H1 (cell line): Measurements from ENCODE around the gene MYO1A. TPM values are rescaled to one million over a fixed set of nuclear protein-coding genes. Genes with fewer than 3 reads are reported as not detected.

Experiments
- CTCF ChIA-PET: fragments of 300-600 bp; sonication (Branson Sonifier 250); formaldehyde crosslinking; loops from one replicate; lab custom pipeline; 2021; ENCODE audit not compliant: partially characterized antibody; lab: Charles Lee
- POLR2A ChIA-PET: fragments of 300-600 bp; sonication (Branson Sonifier 250); formaldehyde crosslinking; loops from one replicate; lab custom pipeline; 2021; ENCODE audit warnings: inconsistent platforms; ENCODE audit not compliant: partially characterized antibody; lab: Charles Lee
- DNase-seq, 2 experiments: peaks; one replicate each; pipeline versions ENCODE4 v3.0.0 to v3.0.0-alpha.2; 2010 to 2022; ENCODE audit warnings: low spot score in 2 of 2, low read depth in 1 of 2, mixed read lengths in 1 of 2
- FAIRE-seq: peaks from 2 replicates; lab custom pipeline; 2011; peaks lifted over from hg19 to GRCh38; lab: Jason Lieb, UNC
- H2AFZ ChIP-seq: 2 replicates; pipeline ENCODE4 v1.8.1; 2012; ENCODE audit warnings: low read length, inconsistent platforms
- H2AK5ac ChIP-seq: 2 replicates; pipeline ENCODE4 v1.6.1; 2013; ENCODE audit warnings: low read depth, low read length
- H2BK120ac ChIP-seq: replicated peaks from 2 replicates; pipeline ENCODE3; 2013; ENCODE audit warnings: low read depth, low read length, inconsistent platforms
- H2BK12ac ChIP-seq: 2 replicates; pipeline ENCODE4 v1.6.1; 2013; ENCODE audit warnings: low read depth, low read length
- H2BK15ac ChIP-seq: 2 replicates; pipeline ENCODE4 v1.6.1; 2013; ENCODE audit warnings: low read length
- H2BK20ac ChIP-seq: 2 replicates; pipeline ENCODE4 v1.6.1; 2013; ENCODE audit warnings: low read length
- H2BK5ac ChIP-seq: 2 replicates; pipeline ENCODE4 v1.6.1; 2013; ENCODE audit warnings: low read depth, low read length
- H3K14ac ChIP-seq: 2 replicates; pipeline ENCODE4 v1.6.1; 2013; ENCODE audit warnings: inconsistent platforms; ENCODE audit not compliant: insufficient read length
- H3K18ac ChIP-seq: 2 replicates; pipeline ENCODE4 v1.6.1; 2013; ENCODE audit warnings: low read length; ENCODE audit errors: extremely low read depth
- H3K23ac ChIP-seq: 2 replicates; pipeline ENCODE4 v1.6.1; 2013; ENCODE audit warnings: inconsistent platforms; ENCODE audit not compliant: insufficient read length
- H3K23me2 ChIP-seq: 2 replicates; pipeline ENCODE4 v1.6.1; 2013; ENCODE audit warnings: low read depth, low read length
- H3K27ac ChIP-seq: 2 replicates; pipeline ENCODE4 v1.6.1; 2011; ENCODE audit warnings: low read depth, low read length, inconsistent platforms
- H3K27me3 ChIP-seq, 4 experiments: replicated peaks in 1 of 4; 1 replicate in 1 of 4; 2 replicates in 3 of 4; pipeline versions ENCODE4 v1.6.1 to v1.8.1; 2011 to 2013; ENCODE audit warnings: low read length in 3 of 4, mild to moderate bottlenecking in 3 of 4, inconsistent platforms in 2 of 4, mixed read lengths in 2 of 4, moderate library complexity in 1 of 4; ENCODE audit not compliant: control insufficient read depth in 3 of 4, insufficient read depth in 3 of 4; ENCODE audit errors: extremely low read depth in 1 of 4
- H3K36me3 ChIP-seq, 4 experiments: 2 replicates each; pipeline versions ENCODE4 v1.6.1 to v1.8.1; 2011 to 2013; ENCODE audit warnings: mild to moderate bottlenecking in 4 of 4, low read length in 3 of 4, moderate library complexity in 2 of 4, control low read depth in 1 of 4, inconsistent platforms in 1 of 4; ENCODE audit not compliant: insufficient read depth in 4 of 4, control insufficient read depth in 2 of 4
- H3K4ac ChIP-seq: replicated peaks from 2 replicates; pipeline ENCODE3; 2013; ENCODE audit warnings: low read length, low read depth, mixed read lengths, inconsistent platforms; ENCODE audit not compliant: insufficient read length
- H3K4me1 ChIP-seq, 4 experiments: replicated peaks in 1 of 4; 1 replicate in 1 of 4; 2 replicates in 3 of 4; pipeline versions ENCODE4 v1.6.1 to v1.8.1; 2011 to 2013; ENCODE audit warnings: low read length in 3 of 4, inconsistent platforms in 2 of 4, mixed read lengths in 1 of 4; ENCODE audit not compliant: insufficient read depth in 4 of 4, control insufficient read depth in 3 of 4
- H3K4me2 ChIP-seq, 2 experiments: 2 replicates each; pipeline versions ENCODE4 v1.6.1 to v1.8.1; 2011 to 2013; ENCODE audit warnings: low read depth in 2 of 2, low read length in 2 of 2, control low read depth in 1 of 2, inconsistent platforms in 1 of 2, mild to moderate bottlenecking in 1 of 2; ENCODE audit not compliant: insufficient read depth in 1 of 2
- H3K4me3 ChIP-seq, 4 experiments: fragments of 200-600, 300-600 bp in 1 of 4; sonication (generic), shearing (Covaris generic), sonication (Bioruptor Twin) in 1 of 4; 2 replicates each; pipeline versions ENCODE4 v1.5.1 to v1.8.1; 2011 to 2016; ENCODE audit warnings: low read length in 4 of 4, low read depth in 3 of 4, control low read depth in 2 of 4, inconsistent platforms in 2 of 4, mild to moderate bottlenecking in 2 of 4, mixed read lengths in 1 of 4, moderate library complexity in 1 of 4; ENCODE audit not compliant: insufficient read depth in 2 of 4; ENCODE audit errors: extremely low read depth in 1 of 4
- H3K56ac ChIP-seq: replicated peaks from 2 replicates; pipeline ENCODE3; 2013; ENCODE audit warnings: low read depth, mild to moderate bottlenecking, mixed read lengths, low read length, inconsistent platforms; ENCODE audit not compliant: insufficient read length
- H3K79me1 ChIP-seq: 2 replicates; pipeline ENCODE4 v1.6.1; 2013; ENCODE audit warnings: low read depth, low read length, control low read depth
- H3K79me2 ChIP-seq, 2 experiments: 2 replicates each; pipeline versions ENCODE4 v1.6.1 to v1.8.1; 2012 to 2013; ENCODE audit warnings: low read length in 2 of 2, mild to moderate bottlenecking in 2 of 2, inconsistent platforms in 1 of 2; ENCODE audit not compliant: insufficient read depth in 2 of 2, control insufficient read depth in 1 of 2
- H3K9ac ChIP-seq, 4 experiments: replicated peaks in 1 of 4; 1 replicate in 1 of 4; 2 replicates in 3 of 4; pipeline versions ENCODE4 v1.6.1 to v1.8.1; 2011 to 2013; ENCODE audit warnings: low read depth in 3 of 4, low read length in 3 of 4, control low read depth in 2 of 4, mild to moderate bottlenecking in 2 of 4, moderate library complexity in 2 of 4, inconsistent platforms in 1 of 4; ENCODE audit errors: extremely low read depth in 1 of 4
- H3K9me3 ChIP-seq, 2 experiments: 2 replicates each; pipeline versions ENCODE4 v1.6.1 to v1.8.1; 2012 to 2013; ENCODE audit warnings: mild to moderate bottlenecking in 2 of 2, moderate library complexity in 2 of 2, control low read depth in 1 of 2, inconsistent platforms in 1 of 2, low read depth in 1 of 2, low read length in 1 of 2, mixed read lengths in 1 of 2; ENCODE audit not compliant: insufficient read depth in 2 of 2
- H4K20me1 ChIP-seq, 2 experiments: replicated peaks in 1 of 2; 2 replicates each; pipeline versions ENCODE3 to v1.8.1; 2011 to 2013; ENCODE audit warnings: inconsistent platforms in 2 of 2, low read length in 2 of 2, mild to moderate bottlenecking in 1 of 2; ENCODE audit not compliant: insufficient read depth in 2 of 2, control insufficient read depth in 1 of 2
- H4K5ac ChIP-seq: 2 replicates; pipeline ENCODE4 v1.6.1; 2013; ENCODE audit warnings: low read length, low read depth, mixed read lengths, inconsistent platforms; ENCODE audit not compliant: insufficient read length
- H4K8ac ChIP-seq: 2 replicates; pipeline ENCODE4 v1.8.0; 2013; ENCODE audit warnings: mild to moderate bottlenecking, moderate library complexity, low read length, inconsistent platforms; ENCODE audit not compliant: insufficient read depth; ENCODE audit errors: extremely low read depth
- H4K91ac ChIP-seq: replicated peaks from 2 replicates; pipeline ENCODE3; 2013; ENCODE audit warnings: low read length, mixed read lengths, inconsistent platforms; ENCODE audit not compliant: insufficient read length
- EP300 ChIP-seq, 2 experiments: IDR thresholded peaks; 1 replicate in 1 of 2; 2 replicates in 1 of 2; pipeline ENCODE4 v1.6.1; 2011 to 2012; ENCODE audit warnings: low read depth in 2 of 2, low read length in 2 of 2, mild to moderate bottlenecking in 2 of 2, borderline replicate concordance in 1 of 2, inconsistent platforms in 1 of 2, moderate library complexity in 1 of 2
- NRF1 ChIP-seq: IDR thresholded peaks from 2 replicates; pipeline ENCODE4 v1.6.1; 2011; ENCODE audit warnings: mild to moderate bottlenecking, low read depth, low read length, improper control_type of control experiment
- RBBP5 ChIP-seq: IDR thresholded peaks from 2 replicates; pipeline ENCODE4 v1.7.1; 2012; ENCODE audit warnings: low read depth, mild to moderate bottlenecking, inconsistent platforms, low read length, moderate library complexity, borderline replicate concordance
- SRF ChIP-seq: IDR thresholded peaks from 2 replicates; pipeline ENCODE4 v1.6.1; 2011; ENCODE audit warnings: mild to moderate bottlenecking, low read depth, low read length, moderate library complexity
- WGBS, 2 experiments: shearing (Covaris generic) in 1 of 2; methylation state at CpG; one replicate each; pipeline versions ENCODE4 v1.1.6 to v1.1.7; 2013 to 2015; ENCODE audit warnings: low lambda C conversion rate in 2 of 2, mixed read lengths in 2 of 2, inconsistent platforms in 1 of 2, low coverage in 1 of 2, missing lambda C conversion rate in 1 of 2; ENCODE audit not compliant: insufficient replicate concordance in 2 of 2, insufficient coverage in 1 of 2, insufficient read length in 1 of 2; ENCODE audit errors: extremely low coverage in 1 of 2, missing lambda C conversion rate in 1 of 2; 5-methylcytosine and 5-hydroxymethylcytosine counted together
- polyA plus RNA-seq, 7 experiments: library from polyadenylated mRNA; depleted of rRNA in 3 of 7; stranded (reverse) in 5 of 7; unstranded in 2 of 7; fragments of >200 nt in 5 of 7; fragments of 200-250 nt in 2 of 7; gene quantifications; 1 replicate in 5 of 7; 2 replicates in 1 of 7; 4 replicates in 1 of 7; pipeline versions ENCODE4 v1.2.1 to v1.2.3, GENCODE V29; 2011 to 2013; ENCODE audit warnings: missing spikeins in 2 of 7, mixed read lengths in 2 of 7
- total RNA-seq: library from RNA; stranded (reverse); fragmentation: NEBNext Ultra II Directional; extraction: Animal tissue kit (Norgen Biotek cat#: 25700); gene quantifications from 2 replicates; pipeline ENCODE4 v1.2.1, GENCODE V29; 2021

Gene MYO1A
- total and polyA plus RNA-seq, 2 of the 8 experiments (the other 6 are each of a cell fraction or from before 2014, with no cell fraction given) = 0.54 to 0.77 TPM

DNA sequence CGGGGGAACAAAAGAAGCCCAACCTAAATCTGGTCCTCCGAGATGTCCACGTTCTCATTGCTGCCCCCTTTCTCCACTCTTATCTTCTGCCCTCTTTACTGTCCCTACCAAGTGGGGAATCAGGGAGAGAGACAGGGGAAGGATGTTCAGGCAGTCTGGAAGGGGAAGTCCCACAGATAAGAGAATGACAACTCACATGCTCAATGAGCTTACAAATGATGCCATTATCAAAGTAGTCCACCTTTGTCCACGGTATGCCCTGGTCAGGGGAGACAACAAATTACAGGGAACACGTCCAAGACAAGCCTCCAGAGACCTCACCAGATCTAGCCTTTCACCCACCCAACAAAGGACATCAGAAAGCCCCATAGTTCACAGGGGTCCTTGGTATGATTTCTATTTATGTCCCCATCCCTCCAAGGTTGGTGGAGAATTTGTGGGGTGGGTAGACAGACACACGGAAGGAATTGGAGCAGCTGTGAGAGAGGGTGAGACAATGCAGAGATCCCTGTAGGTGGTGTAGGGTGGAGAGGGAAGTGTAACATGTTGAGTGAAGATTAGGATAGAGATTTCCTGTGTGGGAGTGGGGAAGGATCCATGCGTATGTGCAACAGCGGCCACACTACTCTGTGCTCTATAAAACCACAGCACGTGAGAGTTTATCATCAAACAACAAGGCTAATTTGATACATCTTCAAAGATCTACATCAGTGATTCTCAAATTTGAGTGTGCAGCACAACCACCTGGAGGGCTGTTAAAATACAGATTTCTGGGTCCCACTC, 10.7 kb downstream of the MYO1A start:
- Histone ChIP-seq H3K14ac (no peak overlapping the region), H3K4me1 (no peaks in the 10 kb centered on the region), H4K91ac (no peak overlapping the region), H2BK5ac (no peak overlapping the region), H2AFZ (no peak overlapping the region), H2BK20ac (no peak overlapping the region), H4K5ac (no peak overlapping the region), H3K9ac (no peak overlapping the region), H3K23ac (no peak overlapping the region), H3K36me3 (no peaks in the 10 kb centered on the region), H2BK120ac (no peak overlapping the region), H2BK15ac (no peak overlapping the region), H4K8ac (no peak overlapping the region), H2AK5ac (no peak overlapping the region), H2BK12ac (no peak overlapping the region), H3K27me3 (no peaks in the 10 kb centered on the region; a peak in 1 of 7 replicates), H3K23me2 (no peaks in the 10 kb centered on the region), H3K56ac (no peak overlapping the region), H3K79me1 (no peaks in the 10 kb centered on the region), H3K27ac (no peak overlapping the region), H4K20me1 (no peaks in the 10 kb centered on the region), H3K4me2 (no peak overlapping the region)
- POLR2A ChIA-PET = no interaction called here
- WGBS, 2 experiments = 90% methylated on average over 9 of the region's 9 CpGs; no CpG with 5 or more reads in 1 of the 2 experiments
- TF ChIP-seq RBBP5 (no peak), SRF (no peak), EP300 (IDR thresholded peaks at IDR 0.05; ENCODE audit: borderline replicate concordance in 1 of 2, low read depth in 2 of 2, low read length in 2 of 2) (no peak), NRF1 (no peak)
- TF ChIP-seq, all 59 proteins: peak for 0
- CTCF ChIA-PET = interaction anchor here (0.6 to 4.8 kb wide), 8 partner anchors 8 to 108 kb away, joined by 3 to 25 read pairs (median 4); partner anchors contain the start of genes MYO1A and TAC3
- Histone ChIP-seq H3K4me3 (no peak overlapping the region), H3K9me3 (no peaks in the 10 kb centered on the region), H3K18ac (no peak overlapping the region), H3K79me2 (no peaks in the 10 kb centered on the region), H3K4ac (no peak overlapping the region)
- no peak for DNase-seq
- no peak for FAIRE-seq
